Sigmoid colon (tissue), 4 donors: Measurements from ENCODE around the gene KIRREL3.

Experiments
- CTCF ChIP-seq, 4 experiments: fragments of 450-650 bp in 3 of 4; fragments of 200-600 bp in 1 of 4; IDR thresholded peaks; one replicate each; pipeline ENCODE4 v1.5.1; 2016 to 2019; ENCODE audit warnings: antibody characterized with exemption in 4 of 4, mild to moderate bottlenecking in 3 of 4, moderate library complexity in 2 of 4
- EP300 ChIP-seq, 4 donors: sonication (generic); formaldehyde crosslinking; IDR thresholded peaks; one replicate each; pipeline ENCODE4 v1.6.1; 2017; ENCODE audit warnings: antibody characterized with exemption in 4 of 4
- POLR2A ChIP-seq, 2 donors: fragments of 450-650 bp; IDR thresholded peaks; one replicate each; pipeline ENCODE4 v1.6.1; 2016; ENCODE audit warnings: antibody characterized with exemption in 2 of 2, mild to moderate bottlenecking in 2 of 2, moderate library complexity in 2 of 2
- POLR2AphosphoS5 ChIP-seq, 4 donors: sonication (generic); formaldehyde crosslinking; IDR thresholded peaks; one replicate each; pipeline ENCODE4 v1.6.1; 2017; ENCODE audit warnings: antibody characterized with exemption in 4 of 4

DNA sequence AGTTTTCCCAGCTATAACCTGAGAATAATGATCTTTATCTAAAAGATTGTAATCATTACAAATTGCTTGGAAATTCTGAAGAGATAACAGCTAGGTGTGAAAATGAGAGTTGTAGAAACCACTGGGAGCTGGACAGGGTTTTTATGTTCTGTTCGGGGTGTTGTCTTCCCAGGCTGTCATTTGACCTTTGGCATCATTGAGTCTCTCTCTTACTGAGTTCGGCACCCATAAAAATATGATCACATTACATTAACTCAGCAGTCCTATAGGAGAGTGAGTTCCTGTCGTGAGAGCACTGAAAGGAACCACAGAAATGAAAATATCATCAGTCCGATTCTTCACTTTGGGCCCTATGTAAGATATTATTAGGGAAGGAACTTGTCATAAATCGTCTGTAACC is 29.3 kb downstream of the KIRREL3 start:
- TF ChIP-seq CTCF (IDR thresholded peaks at IDR 0.05) (no peak), POLR2AphosphoS5 (IDR thresholded peaks at IDR 0.05) (no peak), POLR2A (IDR thresholded peaks at IDR 0.05) (no peak), EP300 (IDR thresholded peaks at IDR 0.05) (no peak)
